Fibroblast of skin of right biceps (primary cell): ENCODE measurements around the gene FXYD7.
"Not testable (repeated sequence)": the region's sequence is repeated elsewhere in the genome, so short reads cannot be mapped to it uniquely, and the experiment has no call there.

Experiments
- DNase-seq: peaks from one replicate; pipeline ENCODE4 v3.0.0-alpha.2; 2013

Gene FXYD7

DNA sequence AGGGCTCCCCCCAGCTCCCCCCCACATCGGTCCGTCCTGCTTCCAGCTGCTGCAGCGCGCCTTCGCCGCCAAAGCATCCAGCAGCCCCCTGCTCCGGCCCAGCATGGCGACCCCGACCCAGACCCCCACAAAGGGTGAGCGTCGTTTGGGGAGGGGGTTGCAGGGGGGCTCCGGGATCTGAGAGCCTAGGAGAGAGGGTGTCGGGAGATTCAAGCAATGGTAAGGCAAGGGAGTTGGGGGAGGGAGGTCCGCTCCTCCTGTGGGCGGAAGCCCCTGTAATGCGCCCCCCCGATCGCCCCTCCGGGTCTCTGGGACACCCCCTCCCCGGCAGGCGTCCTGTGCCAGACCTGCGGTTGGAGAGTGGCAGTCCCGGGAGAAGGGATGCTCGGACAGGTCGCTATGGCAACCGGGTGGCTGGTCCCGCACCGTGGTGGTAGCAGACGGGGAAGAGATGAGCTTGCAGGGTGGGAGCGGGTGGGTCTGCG is at the start of gene FXYD7:
Gene FXYD7, plus strand, starts transcription at position 25 of the 485 bp plus-strand sequence. Its CDS starts 79 bp downstream, at position 104.
- no peak for DNase-seq

- no peak for DNase-seq
These were observed 49.6 kb upstream of the FXYD7 start for GRCh38 chr19:35093430-35093829.

DNA sequence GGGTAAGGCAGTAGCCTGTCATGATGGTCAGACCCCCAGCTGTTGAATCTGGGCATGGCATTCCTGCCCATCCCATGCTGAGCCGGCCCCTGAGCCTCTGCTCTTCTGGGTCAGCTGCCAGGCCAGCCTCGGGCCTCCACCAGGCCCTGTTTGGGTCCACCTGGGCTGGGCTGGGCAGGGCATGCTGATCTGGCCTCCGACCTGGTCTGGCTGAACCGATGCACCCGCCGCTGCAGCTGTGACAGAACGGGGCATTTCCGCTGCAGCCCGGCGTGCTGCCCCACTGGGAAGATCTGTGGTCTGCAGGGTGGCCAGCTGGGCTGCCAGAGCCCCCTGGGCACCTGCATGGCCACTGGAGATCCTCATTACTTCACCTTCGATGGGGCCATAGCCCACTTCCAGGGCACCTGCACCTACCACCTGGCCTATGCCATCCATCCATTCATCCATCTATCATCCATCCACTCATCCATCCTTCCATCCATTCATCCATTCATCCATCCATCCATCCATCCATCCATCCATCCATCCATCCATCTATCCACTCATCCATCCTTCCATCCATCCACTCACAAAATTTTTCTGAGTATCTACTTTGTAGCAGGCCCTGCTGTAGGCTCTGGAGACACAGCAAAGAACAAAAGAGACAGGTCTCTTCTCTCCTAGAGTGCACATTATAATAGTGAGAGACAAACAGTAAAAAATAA is 49.0 kb upstream of the FXYD7 start:
- DNase-seq, result no peak

- DNase-seq, result no peak
These were observed 48.4 kb upstream of the FXYD7 start for GRCh38 chr19:35094656-35095055.

- DNase-seq, result no peak
These were observed 47.2 kb upstream of the FXYD7 start for GRCh38 chr19:35095667-35096368.

- no peak for DNase-seq
These were observed 44.5 kb upstream of the FXYD7 start for GRCh38 chr19:35098413-35099049.

- no peak for DNase-seq
These were observed 43.7 kb upstream of the FXYD7 start for GRCh38 chr19:35099155-35099896.

- no peak for DNase-seq
These were observed 43.2 kb upstream of the FXYD7 start for GRCh38 chr19:35099897-35100275.

DNA sequence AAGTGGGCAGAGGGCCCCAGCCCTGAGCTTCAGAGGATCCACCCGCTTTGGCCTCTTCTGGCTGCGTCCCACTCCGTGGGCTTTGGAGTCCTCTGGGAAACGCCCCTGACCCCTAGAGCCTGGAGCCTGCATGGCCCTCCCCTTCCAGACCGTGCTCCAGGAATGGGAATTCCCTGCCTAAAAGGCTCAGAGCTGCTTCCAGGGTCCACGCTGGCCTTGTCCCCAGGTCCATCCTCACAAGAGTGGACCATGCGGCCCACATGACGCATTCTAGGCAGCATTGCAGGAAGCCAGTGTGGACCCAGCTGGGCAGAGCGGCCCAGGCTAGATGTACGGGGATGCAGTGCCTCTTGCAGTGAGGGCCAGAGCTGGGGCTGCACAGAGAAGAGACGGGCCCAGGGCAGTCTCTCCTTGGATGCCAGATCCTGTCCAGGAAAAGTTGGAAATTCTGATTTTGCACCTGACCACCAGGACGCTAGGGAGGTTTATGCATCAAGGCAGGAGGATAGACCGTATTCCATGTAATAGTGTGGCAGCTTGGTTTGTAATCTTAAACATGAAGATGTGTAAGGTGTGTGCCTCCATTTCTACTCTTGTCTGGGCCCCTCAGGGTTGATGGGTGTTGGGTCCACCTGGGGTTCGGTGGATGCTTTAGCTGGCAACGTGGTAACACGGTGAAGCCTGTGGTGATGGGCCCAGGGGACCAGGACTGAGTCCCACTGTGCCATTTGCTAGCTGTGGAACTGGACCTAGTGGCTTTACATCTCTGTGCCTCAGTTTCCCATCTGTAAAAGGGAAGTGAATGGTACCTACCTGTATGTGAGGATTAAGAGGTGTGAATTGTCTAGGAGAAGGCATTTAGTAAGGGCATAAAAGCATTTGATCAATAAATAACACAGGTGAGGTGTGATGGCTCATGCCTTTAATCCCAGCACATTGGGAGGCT is 42.2 kb upstream of the FXYD7 start:
- DNase-seq, result no peak

DNA sequence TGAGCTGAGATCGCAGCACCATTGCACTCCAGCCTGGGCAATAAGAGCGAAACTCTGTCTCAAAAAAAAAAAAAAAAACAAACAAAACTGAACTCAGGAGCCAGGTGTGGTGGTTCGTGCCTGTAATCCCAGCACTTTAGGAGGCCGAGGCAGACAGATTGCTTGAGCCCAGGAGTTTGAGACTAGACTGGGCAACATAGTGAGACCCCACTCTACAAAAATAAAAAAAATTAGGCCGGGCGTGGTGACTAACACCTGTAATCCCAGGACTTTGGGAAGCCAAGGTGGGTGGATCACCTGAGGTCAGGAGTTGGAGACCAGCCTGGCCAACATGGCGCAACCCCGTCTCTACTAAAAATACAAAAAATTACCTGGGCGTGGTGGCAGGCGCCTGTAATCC is 41.1 kb upstream of the FXYD7 start:
- not testable (repeated sequence) for DNase-seq

GRCh38 chr19:35103614-35104013 is 39.4 kb upstream of the FXYD7 start:
- not testable (repeated sequence) for DNase-seq

DNA sequence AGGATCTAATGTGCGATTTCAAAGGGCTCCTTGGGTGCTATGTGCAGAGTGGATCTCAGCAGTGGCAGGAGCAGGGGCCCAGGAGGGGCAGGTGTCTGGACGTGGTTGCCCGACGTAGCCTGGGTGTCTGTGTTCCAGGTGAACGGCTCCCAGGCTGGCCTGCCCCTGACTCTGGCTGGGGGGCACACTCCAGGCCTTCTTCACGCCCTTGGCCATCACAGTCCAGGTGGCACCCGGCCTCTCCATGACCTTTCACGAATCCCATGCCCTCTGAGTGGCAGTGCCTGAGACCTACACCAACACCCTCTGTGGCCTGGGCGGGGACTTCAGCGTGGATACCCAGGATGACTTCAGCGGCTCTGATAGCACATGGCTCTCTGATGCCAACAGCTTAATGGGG is 38.7 kb upstream of the FXYD7 start:
- DNase-seq, result no peak

DNA sequence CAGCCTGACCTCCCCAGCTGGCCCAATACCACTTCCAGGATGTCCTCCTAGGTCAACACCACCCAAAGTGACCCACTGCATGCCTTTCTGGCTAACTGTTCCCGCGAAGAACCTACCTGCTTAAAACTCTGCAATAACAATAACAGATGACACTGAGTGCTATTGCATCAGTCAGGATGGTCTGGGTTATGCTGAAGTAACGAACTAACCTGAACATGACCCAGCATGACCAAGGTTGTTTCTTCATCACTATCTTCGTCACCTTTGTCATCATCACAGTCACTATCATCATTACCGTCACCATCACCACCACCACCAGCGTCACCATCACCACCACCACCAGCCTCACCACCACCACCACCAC is 38.0 kb upstream of the FXYD7 start:
- DNase-seq, result no peak

GRCh38 chr19:35105411-35106290 is 37.4 kb upstream of the FXYD7 start:
- no peak for DNase-seq

DNA sequence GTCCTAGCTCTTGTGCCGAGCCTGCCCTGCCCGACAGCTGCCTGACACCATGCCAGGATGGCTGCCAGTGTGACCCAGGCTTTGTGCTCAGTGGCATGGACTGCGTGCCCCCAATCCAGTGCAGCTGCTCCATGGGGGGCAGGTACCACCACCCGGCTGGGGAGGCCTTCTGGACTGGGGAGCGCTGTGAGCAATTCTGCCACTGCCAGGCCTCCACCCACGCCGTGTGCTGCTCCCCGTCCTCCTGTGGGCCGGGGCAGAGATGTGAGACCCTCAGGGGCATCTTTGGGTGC is 36.8 kb upstream of the FXYD7 start:
- no peak for DNase-seq

DNA sequence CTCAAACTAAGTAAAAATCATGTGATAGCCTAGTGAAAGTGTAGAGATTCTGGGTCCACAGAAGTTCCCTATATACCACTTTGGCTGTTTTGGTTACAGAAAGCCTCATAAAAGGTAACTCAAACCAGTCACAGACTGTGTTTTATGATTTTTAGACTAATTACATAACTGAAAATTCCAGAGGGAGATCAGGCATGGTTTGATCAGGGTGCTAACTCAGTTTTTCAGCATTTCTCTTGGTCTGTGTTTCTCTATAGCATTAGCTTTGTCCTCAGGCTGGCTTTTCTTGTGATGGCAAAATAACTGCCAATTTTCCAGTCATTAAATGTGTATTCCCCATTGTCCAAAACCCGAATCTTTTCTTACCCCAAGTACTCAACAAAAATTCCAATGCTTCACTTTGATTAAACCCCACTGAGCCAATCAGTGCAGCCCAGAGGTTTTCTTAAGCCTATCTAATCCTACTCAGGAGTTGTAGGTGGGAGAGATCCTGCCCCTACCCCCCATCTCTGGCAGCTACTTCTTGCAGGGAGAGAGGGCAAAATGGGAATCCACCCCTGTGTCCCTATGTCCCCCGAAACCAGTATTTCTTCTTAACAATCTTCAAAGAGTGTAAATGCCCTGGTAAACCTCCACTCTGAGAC is 36.0 kb upstream of the FXYD7 start:
- DNase-seq, result no peak

DNA sequence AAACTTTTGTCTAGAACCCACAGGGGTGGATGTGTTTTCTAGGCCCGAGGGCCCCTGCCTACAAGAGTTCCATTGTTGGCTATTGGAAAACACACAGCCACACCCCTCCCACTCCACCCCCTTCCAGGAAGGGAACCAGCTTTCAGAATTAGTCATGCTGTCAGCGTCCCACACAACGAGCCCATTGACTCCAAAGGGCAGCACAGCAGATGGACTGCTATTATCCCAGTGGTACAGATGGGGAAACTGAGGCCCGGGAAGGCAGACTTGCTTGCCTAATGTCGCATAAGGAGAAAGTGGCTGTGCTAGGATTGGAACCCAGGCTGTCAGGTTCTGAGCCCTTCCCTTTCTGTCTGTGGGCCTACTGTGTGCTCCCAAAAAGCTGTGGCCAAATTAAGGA is 35.5 kb upstream of the FXYD7 start:
- DNase-seq, result no peak

GRCh38 chr19:35108730-35109129 is 34.3 kb upstream of the FXYD7 start:
- no peak for DNase-seq

GRCh38 chr19:35109395-35110112 is 33.5 kb upstream of the FXYD7 start:
- no peak for DNase-seq

GRCh38 chr19:35110974-35111373 is 32.1 kb upstream of the FXYD7 start:
- no peak for DNase-seq
